Panc1 (cell line): Measurements from ENCODE around the gene MAN1A1.

Experiments used
- CTCF ChIP-seq: fragments of 450-650 bp; IDR thresholded peaks from 2 replicates; pipeline ENCODE4 v1.5.1; 2017; ENCODE audit warnings: mild to moderate bottlenecking
- POLR2AphosphoS5 ChIP-seq: IDR thresholded peaks from 2 replicates; pipeline ENCODE4 v1.6.1; 2012; ENCODE audit warnings: mild to moderate bottlenecking, low read depth, low read length, moderate library complexity
- SIN3A ChIP-seq: IDR thresholded peaks from 2 replicates; pipeline ENCODE4 v1.6.1; 2012; ENCODE audit warnings: low read depth, mild to moderate bottlenecking, low read length, moderate library complexity, borderline replicate concordance; ENCODE audit not compliant: insufficient read depth

GRCh38 chr6:119280080-119280479 lies 69.5 kb downstream of the MAN1A1 start:
- TF ChIP-seq CTCF (no peak), SIN3A (no peak), POLR2AphosphoS5 (no peak)
